Smooth muscle cell (in vitro differentiated cells): ENCODE measurements around the gene AK9. TPM values are rescaled to one million over a fixed set of nuclear protein-coding genes. Genes with fewer than 3 reads are reported as not detected.
"Not testable (repeated sequence)": the region's sequence is repeated elsewhere in the genome, so short reads cannot be mapped to it uniquely, and the experiment has no call there.

ENCODE experiments used
- DNase-seq: peaks from one replicate; lab custom pipeline; 2025; ENCODE audit not compliant: unreplicated experiment; lab: John Stamatoyannopoulos, UW
- H2AFZ ChIP-seq: fragments of 200-600 bp; sonication (generic); 2 replicates; pipeline ENCODE4 v1.6.0; 2016; ENCODE audit warnings: antibody characterized with exemption, low read depth, mild to moderate bottlenecking
- H3F3A ChIP-seq: fragments of 200-600 bp; sonication (generic); 2 replicates; pipeline ENCODE4 v1.6.0; 2017; ENCODE audit warnings: antibody characterized with exemption, low read depth
- H3K27ac ChIP-seq: fragments of 200-600 bp; sonication (generic); 2 replicates; pipeline ENCODE4 v1.5.1; 2016; ENCODE audit warnings: low read depth, mild to moderate bottlenecking
- H3K27me3 ChIP-seq: fragments of 200-600 bp; sonication (generic); 2 replicates; pipeline ENCODE4 v1.6.1; 2016; ENCODE audit warnings: low read depth, mild to moderate bottlenecking
- H3K36me3 ChIP-seq: fragments of 200-600 bp; sonication (generic); 2 replicates; pipeline ENCODE4 v1.5.1; 2016; ENCODE audit warnings: low read depth
- H3K4me1 ChIP-seq: fragments of 200-600 bp; sonication (generic); 2 replicates; pipeline ENCODE4 v1.5.1; 2016; ENCODE audit warnings: low read depth
- H3K4me2 ChIP-seq: fragments of 200-600 bp; sonication (generic); 2 replicates; pipeline ENCODE4 v1.6.0; 2016; ENCODE audit warnings: mild to moderate bottlenecking
- H3K4me3 ChIP-seq: fragments of 200-600 bp; sonication (generic); 2 replicates; pipeline ENCODE4 v1.5.1; 2016; ENCODE audit warnings: mild to moderate bottlenecking
- H3K79me2 ChIP-seq: fragments of 200-600 bp; sonication (generic); 2 replicates; pipeline ENCODE4 v1.6.0; 2016; ENCODE audit warnings: low read depth, mild to moderate bottlenecking
- H3K9ac ChIP-seq: fragments of 200-600 bp; sonication (generic); 2 replicates; pipeline ENCODE4 v1.6.0; 2016; ENCODE audit warnings: low read depth
- H3K9me3 ChIP-seq: fragments of 200-600 bp; sonication (generic); replicated peaks from 2 replicates; pipeline ENCODE4 v1.5.1; 2016; ENCODE audit warnings: low read depth
- H4K20me1 ChIP-seq: fragments of 200-600 bp; sonication (generic); 2 replicates; pipeline ENCODE4 v1.6.0; 2016; ENCODE audit warnings: low read depth
- WGBS: methylation state at CpG from one replicate; pipeline ENCODE4 v1.1.7; 2016; ENCODE audit warnings: low lambda C conversion rate; 5-methylcytosine and 5-hydroxymethylcytosine counted together
- polyA plus RNA-seq: library from polyadenylated mRNA; unstranded; fragments of >200 nt; fragmentation: Nextera tagmentation; extraction: Ambion mirVana; gene quantifications from 2 replicates; pipeline ENCODE4 v1.2.1, GENCODE V29; 2016
- total RNA-seq: library from RNA; depleted of rRNA; stranded (reverse); fragments of >200 nt; gene quantifications from 2 replicates; pipeline ENCODE4 v1.2.3, GENCODE V29; 2014
- TF ChIP-seq, protein P1 (sequence below): fragments of 200-600 bp; sonication (generic); IDR thresholded peaks from 2 replicates; pipeline ENCODE4 v1.5.1; 2017; ENCODE audit warnings: borderline replicate concordance, mild to moderate bottlenecking, antibody characterized with exemption; ENCODE audit not compliant: insufficient read depth, poor library complexity, severe bottlenecking

The AK9 gene
- total and polyA plus RNA-seq, 2 experiments from 2014 or later, result 1.9 to 7.2 TPM

DNA sequence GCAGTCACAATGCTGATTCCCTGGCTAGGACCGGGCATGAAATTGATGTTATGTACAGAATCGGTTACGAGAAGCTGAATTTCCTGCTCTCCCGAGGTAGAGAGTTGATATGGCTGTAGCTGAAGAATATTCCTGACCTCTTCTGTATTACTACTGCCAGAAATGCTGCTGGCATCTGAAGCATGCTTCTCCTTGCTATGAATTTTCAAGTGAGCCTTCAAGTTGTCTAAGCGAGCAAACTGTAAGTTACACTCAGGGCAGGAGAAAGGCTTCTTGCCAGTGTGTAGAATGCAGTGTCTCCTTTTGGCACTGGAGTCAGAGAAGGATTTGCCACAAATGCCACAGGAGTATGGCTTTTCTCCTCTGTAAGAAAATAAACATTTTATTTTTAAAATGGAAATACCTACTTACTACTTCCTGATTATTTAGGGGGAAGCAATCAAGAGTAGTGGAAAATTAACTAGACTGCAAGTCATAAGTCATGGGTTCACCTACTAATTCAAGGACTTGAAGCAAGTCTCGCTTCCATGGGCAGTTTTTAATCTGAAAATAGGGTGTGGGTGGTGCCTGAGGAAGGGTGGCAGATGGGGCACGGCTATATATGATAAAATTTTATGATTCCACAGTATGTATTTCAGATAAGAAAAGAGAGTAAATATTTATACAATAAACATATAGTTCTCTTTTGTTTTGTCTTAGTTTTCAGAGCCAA lies 224.6 kb downstream of the AK9 start:
- Histone ChIP-seq H3K4me2 (no peak overlapping the region), H3K4me1 (no peaks in the 10 kb centered on the region), H4K20me1 (peaks cover 5% of the 10 kb centered on the region), H3K9ac (no peak overlapping the region), H3K27me3 (no peaks in the 10 kb centered on the region), H3K4me3 (no peak overlapping the region), H3K27ac (no peak overlapping the region), H2AFZ (no peak overlapping the region), H3F3A (no peaks in the 10 kb centered on the region), H3K9me3 (no peaks in the 10 kb centered on the region), H3K79me2 (peaks cover 10% of the 10 kb centered on the region), H3K36me3 (peaks cover 22% of the 10 kb centered on the region)
- WGBS, result 96% methylated on average over 7 of the region's 7 CpGs
- DNase-seq, result no peak
- TF ChIP-seq, protein P1, sequence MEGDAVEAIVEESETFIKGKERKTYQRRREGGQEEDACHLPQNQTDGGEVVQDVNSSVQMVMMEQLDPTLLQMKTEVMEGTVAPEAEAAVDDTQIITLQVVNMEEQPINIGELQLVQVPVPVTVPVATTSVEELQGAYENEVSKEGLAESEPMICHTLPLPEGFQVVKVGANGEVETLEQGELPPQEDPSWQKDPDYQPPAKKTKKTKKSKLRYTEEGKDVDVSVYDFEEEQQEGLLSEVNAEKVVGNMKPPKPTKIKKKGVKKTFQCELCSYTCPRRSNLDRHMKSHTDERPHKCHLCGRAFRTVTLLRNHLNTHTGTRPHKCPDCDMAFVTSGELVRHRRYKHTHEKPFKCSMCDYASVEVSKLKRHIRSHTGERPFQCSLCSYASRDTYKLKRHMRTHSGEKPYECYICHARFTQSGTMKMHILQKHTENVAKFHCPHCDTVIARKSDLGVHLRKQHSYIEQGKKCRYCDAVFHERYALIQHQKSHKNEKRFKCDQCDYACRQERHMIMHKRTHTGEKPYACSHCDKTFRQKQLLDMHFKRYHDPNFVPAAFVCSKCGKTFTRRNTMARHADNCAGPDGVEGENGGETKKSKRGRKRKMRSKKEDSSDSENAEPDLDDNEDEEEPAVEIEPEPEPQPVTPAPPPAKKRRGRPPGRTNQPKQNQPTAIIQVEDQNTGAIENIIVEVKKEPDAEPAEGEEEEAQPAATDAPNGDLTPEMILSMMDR, result no peak

DNA sequence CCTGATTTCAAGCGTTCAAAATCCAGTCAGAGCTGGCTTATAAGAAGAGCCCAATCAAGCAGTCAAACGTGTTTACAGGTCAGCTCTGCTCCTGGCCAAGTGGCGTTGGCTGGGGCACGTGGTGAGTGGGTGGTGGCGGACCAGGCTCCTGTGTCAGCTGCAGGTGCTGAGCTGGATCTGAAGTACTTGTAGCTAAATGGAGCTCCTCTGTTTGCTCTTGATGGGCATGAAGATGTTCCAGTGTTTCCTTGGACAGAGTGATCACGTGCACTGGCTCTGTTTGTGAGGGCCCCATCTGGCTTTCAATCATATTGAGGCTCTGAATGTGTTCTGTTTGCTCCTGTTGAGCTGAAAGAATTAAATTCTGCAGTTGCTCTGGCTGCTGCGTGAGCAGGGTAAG lies 225.2 kb downstream of the AK9 start:
- no peak overlapping the region for H3K27ac ChIP-seq
- H3K4me1 ChIP-seq, result peaks cover under 1% of the 10 kb centered on the region
- H3K9ac ChIP-seq, result no peak overlapping the region
- TF ChIP-seq, protein P1, result no peak
- H2AFZ ChIP-seq, result no peak overlapping the region
- no peaks in the 10 kb centered on the region for H3K27me3 ChIP-seq
- WGBS, result 95% methylated on average over 7 of the region's 7 CpGs
- no peak overlapping the region for H3K4me2 ChIP-seq
- DNase-seq, result no peak
- no peaks in the 10 kb centered on the region for H3K9me3 ChIP-seq
- H4K20me1 ChIP-seq, result peaks cover 5% of the 10 kb centered on the region
- no peak overlapping the region for H3K4me3 ChIP-seq
- peaks cover 10% of the 10 kb centered on the region for H3K79me2 ChIP-seq
- H3F3A ChIP-seq, result peaks cover 5% of the 10 kb centered on the region
- peaks cover 22% of the 10 kb centered on the region for H3K36me3 ChIP-seq

DNA sequence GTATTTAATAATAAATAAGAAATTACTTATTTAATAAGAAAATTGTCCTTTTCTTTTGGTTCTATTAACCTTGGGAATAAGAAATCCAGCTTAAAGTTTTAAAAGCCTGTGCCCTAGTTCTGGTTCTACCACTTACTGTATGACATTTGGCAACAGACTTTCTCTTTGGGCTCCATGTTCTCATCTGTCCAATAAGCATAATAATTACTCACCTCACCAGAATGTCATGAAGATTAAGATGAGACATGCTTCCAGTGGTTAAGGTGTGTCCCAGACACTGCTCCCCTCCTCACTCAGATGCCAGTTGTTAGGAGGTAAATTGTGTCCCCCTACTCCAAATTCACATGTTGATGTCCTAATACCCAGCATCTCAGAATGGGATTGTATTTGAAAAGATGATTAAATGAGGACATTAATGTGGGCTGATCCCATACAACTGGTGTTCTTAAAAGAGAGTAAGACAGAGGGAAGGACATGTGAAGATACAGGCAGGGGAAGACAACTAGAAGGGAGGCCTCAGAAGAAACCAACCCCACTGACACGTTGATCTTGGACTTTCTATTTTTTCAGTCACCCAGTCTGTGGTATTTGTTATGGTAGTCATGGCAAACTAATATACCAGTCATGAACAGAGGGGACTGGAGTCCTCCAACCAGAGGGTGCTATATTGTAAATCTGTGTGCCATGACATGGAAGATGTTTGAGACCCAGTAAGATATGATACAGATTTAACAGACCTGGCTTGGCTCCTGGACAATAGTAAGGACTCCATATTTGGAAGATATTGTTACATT lies 229.1 kb downstream of the AK9 start:
- Histone ChIP-seq H3F3A (peaks cover 11% of the 10 kb centered on the region), H3K4me1 (peaks cover 11% of the 10 kb centered on the region), H3K27ac (no peak overlapping the region), H3K9me3 (no peaks in the 10 kb centered on the region), H3K4me3 (no peak overlapping the region), H3K79me2 (peaks cover 10% of the 10 kb centered on the region), H3K9ac (no peak overlapping the region), H3K27me3 (no peaks in the 10 kb centered on the region), H3K4me2 (no peak overlapping the region), H3K36me3 (peaks cover 20% of the 10 kb centered on the region), H4K20me1 (peaks cover 5% of the 10 kb centered on the region), H2AFZ (no peak overlapping the region)
- TF ChIP-seq, protein P1, result no peak
- 96% methylated on average over 1 of the region's 1 CpG for WGBS
- DNase-seq, result no peak

DNA sequence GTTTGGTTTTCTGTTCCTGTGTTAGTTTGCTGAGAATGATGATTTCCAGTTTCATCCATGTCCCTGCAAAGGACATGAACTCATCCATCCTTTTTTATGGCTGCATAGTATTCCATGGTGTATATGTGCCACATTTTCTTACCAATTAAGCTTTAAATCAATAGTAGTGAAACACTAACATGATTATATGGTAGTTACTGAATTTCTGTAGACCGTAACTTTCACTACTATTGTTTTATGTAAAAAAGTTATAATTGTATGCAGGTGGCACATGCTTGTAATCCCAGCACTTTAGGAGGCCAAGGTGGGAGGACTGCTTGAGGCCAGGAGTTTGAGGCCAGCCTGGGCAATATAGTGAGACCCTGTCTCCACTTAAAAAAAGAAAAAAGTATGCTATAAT lies 229.8 kb downstream of the AK9 start:
- Histone ChIP-seq H3K36me3 (peaks cover 13% of the 10 kb centered on the region), H3K4me1 (peaks cover 17% of the 10 kb centered on the region), H3F3A (peaks cover 11% of the 10 kb centered on the region)
- not testable (repeated sequence) for H3K79me2 ChIP-seq, H2AFZ ChIP-seq, H4K20me1 ChIP-seq, H3K27me3 ChIP-seq, H3K27ac ChIP-seq, H3K9ac ChIP-seq, DNase-seq, H3K4me2 ChIP-seq, H3K4me3 ChIP-seq, H3K9me3 ChIP-seq
- WGBS, result 97% methylated on average over 1 of the region's 1 CpG
